GM21423 (cell line): ENCODE results near the gene UNK.
A peak's percentile ranks its signal among the peaks of the same experiment; 100 is the strongest.
"Not testable (repeated sequence)": the region's sequence is repeated elsewhere in the genome, so short reads cannot be mapped to it uniquely, and the experiment has no call there.

Experiments
- ATAC-seq: cut with Tn5 transposase; IDR thresholded peaks from one replicate; pipeline ENCODE4 v1.9.1; 2021; ENCODE audit warnings: mild to moderate bottlenecking, moderate library complexity; ENCODE audit not compliant: unreplicated experiment

The UNK gene

GRCh38 chr17:75846692-75847613 is 62.3 kb downstream of the UNK start:
- no peak for ATAC-seq

DNA sequence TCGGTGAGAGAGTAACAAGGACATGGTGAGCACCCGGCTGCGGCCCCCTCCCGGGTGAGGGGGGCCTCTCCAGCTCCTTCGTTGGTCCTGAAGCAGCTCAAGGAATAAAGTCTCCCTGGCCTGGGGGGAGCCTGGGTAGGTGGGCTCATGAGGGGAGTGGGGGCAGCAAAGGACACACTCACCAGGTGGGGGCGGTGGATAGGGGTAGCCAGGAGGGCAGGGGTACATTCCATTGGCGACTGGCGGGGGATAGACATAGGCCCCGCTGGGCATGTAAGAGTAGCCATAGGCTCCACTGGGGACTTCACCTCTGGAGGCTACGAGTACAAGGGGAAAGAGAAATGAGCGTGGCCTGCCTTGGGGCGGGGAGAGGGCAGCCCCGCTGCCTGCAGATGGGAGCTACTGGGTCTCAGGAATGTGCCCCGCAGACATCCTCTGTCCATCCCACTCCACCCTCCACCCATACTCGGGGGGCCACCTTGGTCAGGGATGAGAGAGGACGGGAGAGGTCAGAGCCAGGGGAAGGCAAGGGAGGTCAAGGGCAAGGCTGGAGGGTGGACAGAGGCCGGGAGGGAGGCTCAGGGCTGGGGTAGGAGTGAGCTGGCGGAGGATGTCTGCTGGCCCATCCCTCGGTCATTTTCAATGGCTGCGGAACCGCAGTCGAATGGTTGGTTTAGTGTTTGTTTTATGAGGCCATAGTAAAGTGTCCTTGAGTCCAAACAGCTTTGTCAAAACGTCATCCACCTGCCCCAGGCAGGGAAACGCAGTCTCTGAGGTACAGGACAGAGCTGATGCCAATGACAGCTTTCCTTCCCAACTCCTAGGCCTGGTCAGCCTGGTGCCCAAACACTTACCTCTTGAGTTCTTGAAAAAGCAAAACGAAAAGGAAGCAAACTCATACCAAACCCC is 63.3 kb downstream of the UNK start:
- ATAC-seq = no peak

DNA sequence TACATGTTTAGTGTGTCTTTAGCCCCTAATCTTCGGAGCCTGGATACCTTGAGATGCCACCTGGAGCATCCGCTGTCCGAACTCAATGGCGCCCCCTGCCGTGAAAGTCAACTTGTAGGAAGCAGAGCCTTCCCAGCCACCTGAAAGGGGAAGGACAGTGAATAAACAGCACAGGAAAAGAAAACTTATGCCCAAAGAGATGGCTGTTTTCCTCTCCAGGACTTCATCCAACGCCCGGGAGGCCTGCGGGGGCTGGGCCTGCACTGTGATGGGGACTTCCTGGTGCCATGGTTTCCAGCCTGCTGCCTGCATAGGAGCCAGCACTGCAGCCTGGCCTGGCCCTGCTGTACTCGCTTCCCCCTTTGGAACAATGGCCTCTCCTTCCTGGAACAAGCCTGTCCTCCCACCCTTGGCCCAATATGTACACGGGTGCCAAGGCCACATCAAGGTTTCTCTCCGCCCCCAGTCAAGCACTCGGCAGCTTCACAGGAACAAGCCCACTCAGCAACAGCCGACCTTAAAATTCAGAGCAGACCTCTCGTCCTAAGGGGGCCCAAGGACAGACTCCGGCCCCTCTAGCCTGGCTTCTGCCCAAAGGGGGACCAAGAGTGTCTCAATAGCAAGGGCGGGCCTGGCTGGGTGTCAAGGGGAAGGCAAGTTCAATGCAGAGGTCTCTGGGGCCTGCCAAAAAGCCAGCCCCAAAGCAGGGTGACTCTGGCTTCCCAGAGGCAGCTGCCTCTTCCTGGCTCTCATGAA is 64.1 kb downstream of the UNK start:
- ATAC-seq = no peak

- no peak for ATAC-seq
These were observed 64.7 kb downstream of the UNK start for GRCh38 chr17:75849279-75849646.

- ATAC-seq = no peak
These were observed 65.1 kb downstream of the UNK start for GRCh38 chr17:75849724-75850123.

- no peak for ATAC-seq
These were observed 66.5 kb downstream of the UNK start for GRCh38 chr17:75850928-75851692.

GRCh38 chr17:75851693-75851991 is 67.0 kb downstream of the UNK start:
- not testable (repeated sequence) for ATAC-seq

- ATAC-seq = no peak
These were observed 68.8 kb downstream of the UNK start for GRCh38 chr17:75853433-75853832.

DNA sequence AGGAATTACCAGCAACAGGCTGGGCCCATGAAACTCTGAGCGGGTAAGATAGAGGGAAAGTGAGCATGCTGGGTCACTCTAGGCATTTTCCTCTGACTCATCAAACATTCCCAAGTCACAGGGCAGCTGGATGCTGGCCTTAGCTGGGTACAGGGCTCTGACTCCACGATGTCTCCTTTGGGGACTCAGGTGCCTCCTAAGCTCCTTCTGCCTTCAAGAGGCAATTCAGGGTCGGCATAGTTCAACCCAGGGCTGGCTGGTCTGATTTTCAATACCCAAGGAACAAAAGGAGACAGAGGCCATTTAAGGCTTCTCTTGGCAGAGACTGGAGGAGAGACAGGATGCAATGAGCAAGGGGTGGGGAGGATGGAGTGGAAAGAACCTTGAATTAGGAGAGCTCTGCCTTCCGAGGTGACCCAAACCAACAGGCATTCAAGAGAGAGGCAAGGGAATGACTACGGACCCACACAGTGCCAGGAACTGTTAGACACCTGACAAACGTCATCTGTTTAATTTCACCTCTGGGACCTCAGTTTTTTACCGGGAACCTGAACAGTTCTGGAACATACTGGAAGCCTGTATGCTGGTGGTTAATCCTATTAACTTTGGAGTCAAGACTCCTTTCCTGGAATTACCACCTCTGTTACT is 69.6 kb downstream of the UNK start:
- no peak for ATAC-seq

DNA sequence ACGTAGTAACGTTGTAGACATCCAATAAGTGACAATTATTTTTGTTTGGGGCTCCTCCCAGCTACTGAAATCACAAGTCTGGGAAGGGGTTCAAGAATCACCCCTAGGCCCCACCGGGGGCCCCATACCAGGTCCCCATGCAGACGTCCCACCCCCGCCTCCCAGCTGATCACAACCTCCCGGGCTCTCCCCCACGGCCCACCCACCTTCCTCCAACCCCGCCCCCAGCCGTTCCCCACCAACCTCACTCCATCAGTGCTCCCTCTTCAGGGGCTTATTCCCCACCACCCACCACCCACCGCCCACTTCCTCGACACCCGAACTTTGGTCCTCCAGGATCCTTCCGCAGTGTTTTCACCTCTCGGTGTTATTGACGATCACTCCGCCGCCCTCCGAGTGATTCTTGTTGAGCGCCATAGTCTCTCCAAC is 70.3 kb downstream of the UNK start:
- ATAC-seq = no peak

DNA sequence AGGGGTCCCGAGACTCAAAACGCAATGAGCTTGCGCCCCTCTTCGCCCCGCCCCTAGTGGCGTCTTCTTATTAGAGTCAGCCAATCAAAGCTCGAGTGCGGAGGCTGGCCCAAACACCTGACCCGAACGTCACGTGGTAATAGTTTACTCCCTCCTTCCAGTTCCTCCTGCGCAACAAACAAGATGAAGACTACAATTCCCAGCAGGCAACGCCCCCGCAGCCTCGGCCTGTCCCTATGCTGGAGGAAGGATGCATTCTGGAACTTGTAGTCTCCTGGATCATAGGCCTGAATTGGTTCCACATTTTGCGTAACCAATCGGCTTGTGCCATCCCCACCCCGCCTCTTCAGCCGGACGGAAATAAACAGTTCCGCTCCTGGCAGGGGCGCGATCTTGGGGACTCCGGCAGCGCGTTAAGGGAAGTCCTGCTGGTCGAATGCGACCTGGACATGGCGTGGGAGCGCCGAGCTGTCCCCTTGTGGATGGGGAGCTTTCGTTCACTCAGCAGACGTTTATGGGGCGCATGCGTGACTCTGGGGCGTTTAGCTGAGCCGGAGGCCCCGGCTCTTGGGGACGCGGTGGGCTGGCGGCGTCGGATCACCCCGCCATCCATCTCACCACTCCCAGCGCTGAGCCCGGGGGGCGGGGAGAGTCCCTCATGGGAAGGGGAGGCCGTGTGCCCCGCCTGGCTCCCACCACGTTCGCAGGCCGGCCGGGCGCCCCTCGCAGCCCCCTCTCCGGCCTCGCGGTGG is 70.9 kb downstream of the UNK start, which contains the start of gene WBP2:
TSS of gene WBP2 (minus strand) at position 26 of the 752 bp plus-strand sequence. CDS start 38 bp downstream, outside the sequence.
- ATAC-seq = peak; percentile 88

- no peak for ATAC-seq
These were observed 71.6 kb downstream of the UNK start for GRCh38 chr17:75856062-75856756.

DNA sequence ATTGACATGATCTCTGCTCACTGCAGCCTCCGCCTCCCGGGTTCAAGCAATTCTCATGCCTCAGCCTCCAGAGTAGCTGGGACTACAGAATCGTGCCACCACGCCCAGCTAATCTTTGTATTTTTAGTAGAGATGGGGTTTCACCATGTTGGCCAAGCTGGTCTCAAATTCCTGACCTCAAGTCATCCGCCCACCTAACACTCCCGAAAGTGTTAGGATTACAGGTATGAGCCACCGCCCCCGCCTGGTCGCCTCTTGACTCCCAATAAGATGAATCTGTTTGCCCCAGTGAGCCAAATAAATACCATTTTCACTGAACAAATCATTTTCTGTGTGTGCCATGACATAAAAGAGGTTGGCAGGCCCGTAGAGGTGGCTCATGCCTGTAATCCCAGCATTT is 74.8 kb downstream of the UNK start:
- ATAC-seq = not testable (repeated sequence)

DNA sequence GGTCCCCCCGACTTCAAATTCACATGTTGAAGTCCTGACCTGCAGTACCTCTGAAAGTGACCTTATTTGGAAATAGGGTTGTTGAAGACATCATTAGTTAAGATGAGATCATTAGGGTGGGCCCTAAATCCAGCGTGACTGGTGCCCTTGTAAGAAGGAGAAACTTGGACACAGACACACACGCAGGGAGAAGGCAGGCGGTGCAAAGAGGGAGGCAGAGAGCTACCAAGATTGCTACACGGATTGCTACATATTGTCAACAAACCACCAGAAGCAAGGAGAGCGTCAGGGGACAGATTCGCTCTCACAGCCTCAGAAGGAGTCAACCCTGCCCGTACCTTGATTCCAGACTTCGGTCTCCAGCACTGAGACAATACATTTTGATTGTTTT is 77.3 kb downstream of the UNK start:
- ATAC-seq = no peak

DNA sequence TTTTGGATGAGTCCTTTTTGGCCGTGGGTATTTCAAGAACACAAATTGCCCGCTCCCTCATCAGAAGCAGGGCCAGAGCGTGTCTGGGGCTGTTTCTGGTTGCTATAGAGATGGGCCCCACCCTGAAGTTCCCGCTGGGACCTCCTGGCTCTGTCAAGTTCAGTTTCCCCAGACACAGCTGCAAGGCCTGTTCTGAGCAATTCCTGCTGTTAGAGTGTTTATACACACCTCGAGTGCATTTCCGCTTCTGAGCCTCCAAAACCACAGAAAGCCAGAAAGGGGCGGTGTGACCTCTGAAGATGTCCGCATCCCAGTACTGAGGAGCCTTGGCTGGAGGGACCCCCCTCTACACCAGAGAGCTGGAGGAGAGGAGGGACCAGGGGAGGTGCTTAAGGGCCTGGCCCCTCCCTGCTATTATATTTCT is 79.9 kb downstream of the UNK start:
- peak; percentile 89 for ATAC-seq

GRCh38 chr17:75864887-75865286 is 80.3 kb downstream of the UNK start:
- not testable (repeated sequence) for ATAC-seq

GRCh38 chr17:75865404-75866188 is 81.0 kb downstream of the UNK start:
- not testable (repeated sequence) for ATAC-seq
